ENCODE results near the gene SEMA4D.

- no peak for TF ChIP-seq TAF1 (IDR thresholded peaks at IDR 0.05; ENCODE audit: borderline replicate concordance, low read depth, low read length)
- no peak for TF ChIP-seq POLR2A (IDR thresholded peaks at IDR 0.05; ENCODE audit: low read depth, low read length)
- TF ChIP-seq POLR2AphosphoS5 (IDR thresholded peaks at IDR 0.05; ENCODE audit: low read depth, low read length), result no peak
Observed at GRCh38 chr9:89325733-89326132, 172.2 kb downstream of the SEMA4D start.

Data from GM12892 (cell line).